Measurements from ENCODE around the gene NEU4.
"Not testable (repeated sequence)": the region's sequence is repeated elsewhere in the genome, so short reads cannot be mapped to it uniquely, and the experiment has no call there.

DNA sequence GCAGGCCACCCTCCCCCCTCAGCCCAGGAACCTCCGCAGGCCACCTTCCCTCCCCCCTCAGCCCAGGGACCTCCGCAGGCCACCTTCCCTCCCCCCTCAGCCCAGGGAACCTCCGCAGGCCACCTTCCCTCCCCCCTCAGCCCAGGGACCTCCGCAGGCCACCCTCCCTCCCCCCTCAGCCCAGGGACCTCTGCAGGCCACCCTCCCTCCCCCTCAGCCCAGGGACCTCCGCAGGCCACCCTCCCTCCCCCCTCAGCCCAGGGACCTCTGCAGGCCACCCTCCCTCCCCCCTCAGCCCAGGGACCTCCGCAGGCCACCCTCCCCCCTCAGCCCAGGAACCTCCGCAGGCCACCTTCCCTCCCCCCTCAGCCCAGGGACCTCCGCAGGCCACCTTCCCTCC is 2.8 kb upstream of the NEU4 start:
- not testable (repeated sequence) for TF ChIP-seq POLR2A (IDR thresholded peaks at IDR 0.05)
- TF ChIP-seq, protein P1, sequence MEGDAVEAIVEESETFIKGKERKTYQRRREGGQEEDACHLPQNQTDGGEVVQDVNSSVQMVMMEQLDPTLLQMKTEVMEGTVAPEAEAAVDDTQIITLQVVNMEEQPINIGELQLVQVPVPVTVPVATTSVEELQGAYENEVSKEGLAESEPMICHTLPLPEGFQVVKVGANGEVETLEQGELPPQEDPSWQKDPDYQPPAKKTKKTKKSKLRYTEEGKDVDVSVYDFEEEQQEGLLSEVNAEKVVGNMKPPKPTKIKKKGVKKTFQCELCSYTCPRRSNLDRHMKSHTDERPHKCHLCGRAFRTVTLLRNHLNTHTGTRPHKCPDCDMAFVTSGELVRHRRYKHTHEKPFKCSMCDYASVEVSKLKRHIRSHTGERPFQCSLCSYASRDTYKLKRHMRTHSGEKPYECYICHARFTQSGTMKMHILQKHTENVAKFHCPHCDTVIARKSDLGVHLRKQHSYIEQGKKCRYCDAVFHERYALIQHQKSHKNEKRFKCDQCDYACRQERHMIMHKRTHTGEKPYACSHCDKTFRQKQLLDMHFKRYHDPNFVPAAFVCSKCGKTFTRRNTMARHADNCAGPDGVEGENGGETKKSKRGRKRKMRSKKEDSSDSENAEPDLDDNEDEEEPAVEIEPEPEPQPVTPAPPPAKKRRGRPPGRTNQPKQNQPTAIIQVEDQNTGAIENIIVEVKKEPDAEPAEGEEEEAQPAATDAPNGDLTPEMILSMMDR (IDR thresholded peaks at IDR 0.05 in 4 of 5, conservative IDR thresholded peaks at IDR 0.05 in 1 of 5) = not testable (repeated sequence)

All from gastrocnemius medialis (tissue), 4 donors.